B cell (primary cell): ENCODE data around the gene SERPINE1.

Experiments
- EZH2 ChIP-seq: IDR thresholded peaks from 2 replicates; pipeline ENCODE4 v1.6.1; 2012; ENCODE audit warnings: borderline replicate concordance, low read depth, mild to moderate bottlenecking, moderate library complexity, low read length; ENCODE audit not compliant: insufficient read depth, poor library complexity, severe bottlenecking
- TF ChIP-seq, protein P1 (sequence below): fragments of 200-600 bp; IDR thresholded peaks from one replicate; pipeline ENCODE4 v1.8.0; 2022; ENCODE audit warnings: antibody characterized with exemption, mild to moderate bottlenecking

DNA sequence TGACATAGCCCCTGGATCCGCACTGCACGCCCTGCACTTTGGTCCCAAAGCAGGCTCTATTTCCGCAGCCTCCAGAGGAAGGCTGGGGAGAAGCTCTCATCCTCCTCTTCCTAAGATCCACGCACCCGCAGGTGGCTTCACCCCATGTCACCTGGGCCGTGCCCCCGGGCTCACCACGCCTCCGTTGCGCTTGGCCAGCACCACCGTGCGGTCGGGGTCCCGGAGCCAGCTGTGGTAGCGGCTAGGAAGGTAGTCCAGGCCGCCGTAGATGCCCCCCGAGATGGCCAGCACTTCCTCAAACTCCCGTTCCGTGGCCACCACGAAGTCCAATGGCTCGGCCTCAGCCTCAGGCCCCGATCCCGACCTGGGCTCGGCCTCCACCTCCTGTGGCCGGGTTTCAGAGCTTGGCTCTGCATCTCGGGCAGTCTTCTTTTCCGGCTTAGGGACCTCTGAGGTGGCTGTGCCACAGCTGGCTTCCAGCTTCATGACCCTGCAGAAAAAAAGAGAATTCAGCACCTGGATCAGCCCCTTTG is 47.5 kb downstream of the SERPINE1 start:
- TF ChIP-seq, protein P1, sequence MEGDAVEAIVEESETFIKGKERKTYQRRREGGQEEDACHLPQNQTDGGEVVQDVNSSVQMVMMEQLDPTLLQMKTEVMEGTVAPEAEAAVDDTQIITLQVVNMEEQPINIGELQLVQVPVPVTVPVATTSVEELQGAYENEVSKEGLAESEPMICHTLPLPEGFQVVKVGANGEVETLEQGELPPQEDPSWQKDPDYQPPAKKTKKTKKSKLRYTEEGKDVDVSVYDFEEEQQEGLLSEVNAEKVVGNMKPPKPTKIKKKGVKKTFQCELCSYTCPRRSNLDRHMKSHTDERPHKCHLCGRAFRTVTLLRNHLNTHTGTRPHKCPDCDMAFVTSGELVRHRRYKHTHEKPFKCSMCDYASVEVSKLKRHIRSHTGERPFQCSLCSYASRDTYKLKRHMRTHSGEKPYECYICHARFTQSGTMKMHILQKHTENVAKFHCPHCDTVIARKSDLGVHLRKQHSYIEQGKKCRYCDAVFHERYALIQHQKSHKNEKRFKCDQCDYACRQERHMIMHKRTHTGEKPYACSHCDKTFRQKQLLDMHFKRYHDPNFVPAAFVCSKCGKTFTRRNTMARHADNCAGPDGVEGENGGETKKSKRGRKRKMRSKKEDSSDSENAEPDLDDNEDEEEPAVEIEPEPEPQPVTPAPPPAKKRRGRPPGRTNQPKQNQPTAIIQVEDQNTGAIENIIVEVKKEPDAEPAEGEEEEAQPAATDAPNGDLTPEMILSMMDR, result no peak
- TF ChIP-seq EZH2, result no peak
